ENCODE measurements around the gene SYPL1. TPM values are rescaled to one million over a fixed set of nuclear protein-coding genes. Genes with fewer than 3 reads are reported as not detected.

Gene SYPL1
- total and polyA plus RNA-seq, 2 donors (not counting 1 experiment from before 2014, with no cell fraction given) = 58.5 to 130 TPM

GRCh38 chr7:106128836-106129235 is 16.7 kb upstream of the SYPL1 start:
- H3K9me3 ChIP-seq (ENCODE audit: control extremely low read depth in 1 of 3, control insufficient read depth in 2 of 3, insufficient read depth in 1 of 3, low read length in 2 of 3) = no peaks in the 10 kb centered on the region
- Mint-ChIP-seq H3K9me3 (ENCODE audit: insufficient read depth) (no peaks in the 10 kb centered on the region), H3K27ac (no peak overlapping the region), H3K4me3 (no peak overlapping the region), H3K4me1 (peaks cover 16% of the 10 kb centered on the region), H3K27me3 (no peaks in the 10 kb centered on the region)
- H4K20me1 ChIP-seq (ENCODE audit: control insufficient read depth, insufficient read depth, low read length, poor library complexity, severe bottlenecking) = no peaks in the 10 kb centered on the region
- WGBS (ENCODE audit: insufficient coverage) = 83% methylated on average over 1 of the region's 1 CpG
- no peaks in the 10 kb centered on the region for H3K79me2 ChIP-seq (ENCODE audit: control insufficient read depth, insufficient read depth, low read length)
- ChIA-PET POLR2A (no interaction called here), CTCF (interaction anchor here (1.9 kb wide), 1 partner anchor 26 kb away, joined by 8 read pairs; no protein-coding TSS in a partner anchor)
- no peak overlapping the region for H3K9ac ChIP-seq (ENCODE audit: low read length)
- H3K4me2 ChIP-seq (replicated peaks; ENCODE audit: low read depth, low read length, poor library complexity, severe bottlenecking) = no peak overlapping the region
- no peaks in the 10 kb centered on the region for H3K27me3 ChIP-seq (replicated peaks in 1 of 4; ENCODE audit: control extremely low read depth in 1 of 4, control insufficient read depth in 3 of 4, insufficient read depth in 4 of 4, low read length in 3 of 4)
- no peak overlapping the region for H3K4me3 ChIP-seq (ENCODE audit: control extremely low read depth in 1 of 5, extremely low read depth in 1 of 5, insufficient read depth in 1 of 5, low read depth in 2 of 5, low read length in 4 of 5)
- no peak overlapping the region for H2AFZ ChIP-seq (ENCODE audit: insufficient read depth, low read depth, low read length, poor library complexity, severe bottlenecking)
- DNase-seq (no peak), ATAC-seq (ENCODE audit: low read depth) (no peak)
- intact Hi-C loops (cut with micrococcal nuclease) = no loop called here
- H3K27ac ChIP-seq (ENCODE audit: low read length in 2 of 2) = no peak overlapping the region
- TF ChIP-seq CTCF (IDR thresholded peaks at IDR 0.05) = no peak
- no peak for TF ChIP-seq EZH2 (IDR thresholded peaks at IDR 0.05; ENCODE audit: borderline replicate concordance, insufficient read depth, low read depth, low read length, poor library complexity, severe bottlenecking)
- H3K4me1 ChIP-seq (ENCODE audit: control insufficient read depth in 2 of 2, insufficient read depth in 2 of 2, low read length in 2 of 2) = peaks cover 6 to 7% of the 10 kb centered on the region in 2 donors
- H3K36me3 ChIP-seq (replicated peaks in 1 of 2; ENCODE audit: control extremely low read depth in 1 of 2, control insufficient read depth in 1 of 2, extremely low read depth in 1 of 2, insufficient read depth in 2 of 2, low read length in 1 of 2) = no peaks in the 10 kb centered on the region

- no peaks in the 10 kb centered on the region for H3K9me3 Mint-ChIP-seq (ENCODE audit: insufficient read depth)
- ChIA-PET CTCF (interaction anchor here (1.9 kb wide), 1 partner anchor 26 kb away, joined by 8 read pairs; no protein-coding TSS in a partner anchor), POLR2A (interaction anchor here (0.7 kb wide), 1 partner anchor 274 kb away, joined by 7 read pairs; no protein-coding TSS in a partner anchor)
- H3K4me2 ChIP-seq (replicated peaks; ENCODE audit: low read depth, low read length, poor library complexity, severe bottlenecking) = no peak overlapping the region
- H3K36me3 ChIP-seq (replicated peaks in 1 of 2; ENCODE audit: control extremely low read depth in 1 of 2, control insufficient read depth in 1 of 2, extremely low read depth in 1 of 2, insufficient read depth in 2 of 2, low read length in 1 of 2) = no peaks in the 10 kb centered on the region
- ATAC-seq (ENCODE audit: low read depth) = no peak
- H3K79me2 ChIP-seq (ENCODE audit: control insufficient read depth, insufficient read depth, low read length) = no peaks in the 10 kb centered on the region
- H2AFZ ChIP-seq (ENCODE audit: insufficient read depth, low read depth, low read length, poor library complexity, severe bottlenecking) = no peak overlapping the region
- H3K4me3 ChIP-seq (ENCODE audit: control extremely low read depth in 1 of 5, extremely low read depth in 1 of 5, insufficient read depth in 1 of 5, low read depth in 2 of 5, low read length in 4 of 5) = no peak overlapping the region
- H3K4me1 ChIP-seq (ENCODE audit: control insufficient read depth in 2 of 2, insufficient read depth in 2 of 2, low read length in 2 of 2) = peaks cover 6 to 7% of the 10 kb centered on the region in 2 donors
- no peaks in the 10 kb centered on the region for H3K27me3 ChIP-seq (replicated peaks in 1 of 4; ENCODE audit: control extremely low read depth in 1 of 4, control insufficient read depth in 3 of 4, insufficient read depth in 4 of 4, low read length in 3 of 4)
- no peak overlapping the region for H3K4me3 Mint-ChIP-seq
- H3K27ac ChIP-seq (ENCODE audit: low read length in 2 of 2) = no peak overlapping the region
- H3K27ac Mint-ChIP-seq = no peak overlapping the region
- TF ChIP-seq EZH2 (IDR thresholded peaks at IDR 0.05; ENCODE audit: borderline replicate concordance, insufficient read depth, low read depth, low read length, poor library complexity, severe bottlenecking) (no peak), CTCF (IDR thresholded peaks at IDR 0.05) (no peak)
- WGBS (ENCODE audit: insufficient coverage) = 100% methylated on average over 3 of the region's 5 CpGs
- H3K9ac ChIP-seq (ENCODE audit: low read length) = no peak overlapping the region
- H3K9me3 ChIP-seq (ENCODE audit: control extremely low read depth in 1 of 3, control insufficient read depth in 2 of 3, insufficient read depth in 1 of 3, low read length in 2 of 3) = no peaks in the 10 kb centered on the region
- DNase-seq = no peak
- peaks cover 16% of the 10 kb centered on the region for H3K4me1 Mint-ChIP-seq
- no peaks in the 10 kb centered on the region for H3K27me3 Mint-ChIP-seq
- no peaks in the 10 kb centered on the region for H4K20me1 ChIP-seq (ENCODE audit: control insufficient read depth, insufficient read depth, low read length, poor library complexity, severe bottlenecking)
- intact Hi-C loops (cut with micrococcal nuclease) = no loop called here
Measured at GRCh38 chr7:106127984-106128780, 16.1 kb upstream of the SYPL1 start.

Measured in B cell (primary cell).